Thoracic aorta (tissue), 2 donors: ENCODE measurements around the gene VWA2. TPM values are rescaled to one million over a fixed set of nuclear protein-coding genes. Genes with fewer than 3 reads are reported as not detected.

Experiments used
- ATAC-seq: fragments of 150-250 bp; one replicate; pipeline ENCODE4 v1.8.0; 2017; ENCODE audit warnings: low read depth; ENCODE audit not compliant: insufficient number of reproducible peaks, low FRiP score
- DNase-seq: peaks from one replicate; pipeline ENCODE4 v3.0.0-alpha.2; 2020; ENCODE audit warnings: low spot score
- H3K27ac ChIP-seq, 2 donors: fragments of 200-600 bp; sonication (generic); 1 replicate in 1 of 2; 2 replicates in 1 of 2; pipeline ENCODE4 v1.5.1; 2016; ENCODE audit warnings: mild to moderate bottlenecking in 2 of 2, moderate library complexity in 2 of 2
- H3K27me3 ChIP-seq: fragments of 200-600 bp; sonication (generic); replicated peaks from 2 replicates; pipeline ENCODE4 v1.6.0; 2016; ENCODE audit warnings: mild to moderate bottlenecking; ENCODE audit not compliant: insufficient read depth
- H3K36me3 ChIP-seq: fragments of 200-600 bp; sonication (generic); one replicate; pipeline ENCODE4 v1.5.1; 2016
- H3K4me1 ChIP-seq, 2 donors: fragments of 200-600 bp; sonication (generic); 1 replicate in 1 of 2; 2 replicates in 1 of 2; pipeline versions ENCODE4 v1.5.1 to v1.6.0; 2016; ENCODE audit warnings: low read depth in 2 of 2, mild to moderate bottlenecking in 1 of 2; ENCODE audit not compliant: control insufficient read depth in 1 of 2
- H3K4me3 ChIP-seq: fragments of 200-600 bp; sonication (generic); 2 replicates; pipeline ENCODE4 v1.5.1; 2016; ENCODE audit warnings: mild to moderate bottlenecking
- H3K9me3 ChIP-seq: fragments of 200-600 bp; sonication (generic); 2 replicates; pipeline ENCODE4 v1.5.1; 2016
- total RNA-seq, 2 donors: library from RNA; depleted of rRNA; stranded (reverse); fragments of >200 nt; gene quantifications; one replicate each; pipeline versions ENCODE4 v1.1.0 to v1.2.3, GENCODE V29; 2016
- TF ChIP-seq, protein P1 (sequence below): fragments of 200-600 bp; sonication (generic); IDR thresholded peaks from one replicate; pipeline ENCODE4 v1.5.1; 2019; ENCODE audit warnings: antibody characterized with exemption

VWA2 gene
- total RNA-seq, 2 donors from 2014 or later, result 0.28 TPM; not detected in 1

GRCh38 chr10:114271779-114272167 lies 32.7 kb downstream of the VWA2 start:
- Histone ChIP-seq H3K9me3 (no peaks in the 10 kb centered on the region), H3K4me3 (no peak overlapping the region), H3K36me3 (no peaks in the 10 kb centered on the region), H3K27ac (no peak overlapping the region), H3K4me1 (peaks cover 0 to 14% of the 10 kb centered on the region in 2 donors), H3K27me3 (no peaks in the 10 kb centered on the region)
- DNase-seq (peak; percentile 17), ATAC-seq (peak; percentile 97)
- TF ChIP-seq, protein P1, sequence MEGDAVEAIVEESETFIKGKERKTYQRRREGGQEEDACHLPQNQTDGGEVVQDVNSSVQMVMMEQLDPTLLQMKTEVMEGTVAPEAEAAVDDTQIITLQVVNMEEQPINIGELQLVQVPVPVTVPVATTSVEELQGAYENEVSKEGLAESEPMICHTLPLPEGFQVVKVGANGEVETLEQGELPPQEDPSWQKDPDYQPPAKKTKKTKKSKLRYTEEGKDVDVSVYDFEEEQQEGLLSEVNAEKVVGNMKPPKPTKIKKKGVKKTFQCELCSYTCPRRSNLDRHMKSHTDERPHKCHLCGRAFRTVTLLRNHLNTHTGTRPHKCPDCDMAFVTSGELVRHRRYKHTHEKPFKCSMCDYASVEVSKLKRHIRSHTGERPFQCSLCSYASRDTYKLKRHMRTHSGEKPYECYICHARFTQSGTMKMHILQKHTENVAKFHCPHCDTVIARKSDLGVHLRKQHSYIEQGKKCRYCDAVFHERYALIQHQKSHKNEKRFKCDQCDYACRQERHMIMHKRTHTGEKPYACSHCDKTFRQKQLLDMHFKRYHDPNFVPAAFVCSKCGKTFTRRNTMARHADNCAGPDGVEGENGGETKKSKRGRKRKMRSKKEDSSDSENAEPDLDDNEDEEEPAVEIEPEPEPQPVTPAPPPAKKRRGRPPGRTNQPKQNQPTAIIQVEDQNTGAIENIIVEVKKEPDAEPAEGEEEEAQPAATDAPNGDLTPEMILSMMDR, result no peak

DNA sequence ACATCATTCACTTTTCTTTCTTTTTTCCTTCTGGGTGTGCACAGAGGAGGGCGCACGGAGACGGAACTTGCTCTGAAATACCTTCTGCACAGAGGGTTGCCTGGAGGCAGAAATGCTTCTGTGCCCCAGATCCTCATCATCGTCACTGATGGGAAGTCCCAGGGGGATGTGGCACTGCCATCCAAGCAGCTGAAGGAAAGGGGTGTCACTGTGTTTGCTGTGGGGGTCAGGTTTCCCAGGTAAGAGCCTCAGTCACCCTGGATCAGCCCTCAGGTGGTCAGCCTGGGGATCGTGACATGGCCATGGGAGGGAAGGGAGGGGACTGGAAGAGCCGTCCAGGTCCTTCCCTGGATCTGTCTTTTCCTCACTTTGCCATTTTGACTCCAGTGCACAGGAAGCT lies 33.6 kb downstream of the VWA2 start:
- no peaks in the 10 kb centered on the region for H3K27me3 ChIP-seq
- H3K36me3 ChIP-seq, result no peaks in the 10 kb centered on the region
- TF ChIP-seq, protein P1, result no peak
- H3K9me3 ChIP-seq, result no peaks in the 10 kb centered on the region
- H3K4me1 ChIP-seq, result peaks cover 0 to 14% of the 10 kb centered on the region in 2 donors
- no peak overlapping the region for H3K4me3 ChIP-seq
- ATAC-seq, result no peak
- no peak overlapping the region for H3K27ac ChIP-seq
- DNase-seq, result no peak

DNA sequence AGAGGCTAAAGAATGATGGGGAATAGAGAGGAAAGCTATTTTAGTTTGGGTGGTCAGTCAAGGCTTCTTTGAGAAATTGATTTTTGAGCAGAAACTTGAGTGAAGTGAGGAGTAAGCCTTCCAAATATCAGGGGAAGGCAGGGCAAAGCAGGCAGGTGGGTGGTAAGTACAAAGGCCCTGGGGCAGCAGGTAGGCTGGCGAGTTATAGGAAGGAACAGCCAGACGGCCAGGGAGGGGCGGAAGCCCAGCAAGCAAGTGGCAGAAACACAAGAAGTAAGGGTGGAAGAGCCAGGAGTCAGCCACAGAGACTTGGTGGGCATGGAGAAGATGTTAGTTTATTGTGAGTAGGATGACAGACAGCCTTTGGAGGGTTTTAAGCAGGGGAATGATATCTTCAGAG lies 34.9 kb downstream of the VWA2 start:
- Histone ChIP-seq H3K9me3 (no peaks in the 10 kb centered on the region), H3K27me3 (no peaks in the 10 kb centered on the region), H3K4me1 (peaks cover 0 to 14% of the 10 kb centered on the region in 2 donors), H3K4me3 (no peak overlapping the region), H3K36me3 (no peaks in the 10 kb centered on the region), H3K27ac (no peak overlapping the region)
- TF ChIP-seq, protein P1, result no peak
- no peak for ATAC-seq
- DNase-seq, result no peak

- ATAC-seq (no peak), DNase-seq (no peak)
- H3K27ac ChIP-seq, result no peak overlapping the region
- no peaks in the 10 kb centered on the region for H3K27me3 ChIP-seq
- H3K9me3 ChIP-seq, result no peaks in the 10 kb centered on the region
- H3K4me1 ChIP-seq, result peaks cover 0 to 14% of the 10 kb centered on the region in 2 donors
- no peak overlapping the region for H3K4me3 ChIP-seq
- TF ChIP-seq, protein P1, result no peak
- H3K36me3 ChIP-seq, result no peaks in the 10 kb centered on the region
Measured at GRCh38 chr10:114274616-114275453, 35.8 kb downstream of the VWA2 start.

- H3K4me1 ChIP-seq, result peaks cover 0 to 11% of the 10 kb centered on the region in 2 donors
- H3K36me3 ChIP-seq, result no peaks in the 10 kb centered on the region
- TF ChIP-seq, protein P1, result no peak
- DNase-seq (no peak), ATAC-seq (no peak)
- H3K27me3 ChIP-seq, result no peaks in the 10 kb centered on the region
- H3K4me3 ChIP-seq, result no peak overlapping the region
- H3K27ac ChIP-seq, result no peak overlapping the region
- H3K9me3 ChIP-seq, result no peaks in the 10 kb centered on the region
Measured at GRCh38 chr10:114276066-114276465, 37.0 kb downstream of the VWA2 start.
